Fibroblast of lung (primary cell): Measurements from ENCODE around the gene ANKH. TPM values are rescaled to one million over a fixed set of nuclear protein-coding genes. Genes with fewer than 3 reads are reported as not detected.

Experiments
- DNase-seq, 2 donors: peaks; one replicate each; pipeline versions ENCODE4 v3.0.0 to v3.0.0-alpha.2; 2010; ENCODE audit warnings: low read depth in 2 of 2
- H2AFZ ChIP-seq: 2 replicates; pipeline ENCODE4 v1.5.1; 2012; ENCODE audit warnings: low read length, control low read depth, inconsistent platforms
- H3K27ac ChIP-seq: 2 replicates; pipeline ENCODE4 v1.5.1; 2011; ENCODE audit warnings: low read length, control low read depth; ENCODE audit not compliant: insufficient read depth
- H3K27me3 ChIP-seq: 2 replicates; pipeline ENCODE4 v1.5.1; 2011; ENCODE audit warnings: mild to moderate bottlenecking, low read length; ENCODE audit not compliant: control insufficient read depth, insufficient read depth
- H3K36me3 ChIP-seq: 2 replicates; pipeline ENCODE4 v1.5.1; 2011; ENCODE audit warnings: low read length; ENCODE audit not compliant: control insufficient read depth, insufficient read depth
- H3K4me1 ChIP-seq: 2 replicates; pipeline ENCODE4 v1.5.1; 2011; ENCODE audit warnings: low read length; ENCODE audit not compliant: control insufficient read depth, insufficient read depth; ENCODE audit errors: extremely low read depth
- H3K4me2 ChIP-seq: 2 replicates; pipeline ENCODE4 v1.5.1; 2011; ENCODE audit warnings: low read length, control low read depth; ENCODE audit not compliant: insufficient read depth; ENCODE audit errors: extremely low read depth
- H3K4me3 ChIP-seq, 4 experiments: fragments of 200-600 bp in 1 of 4; sonication (generic) in 1 of 4; replicated peaks in 1 of 4; 2 replicates each; pipeline ENCODE4 v1.5.1; 2011 to 2016; ENCODE audit warnings: low read length in 4 of 4, low read depth in 3 of 4, mild to moderate bottlenecking in 3 of 4, control low read depth in 2 of 4, inconsistent platforms in 1 of 4, mixed read lengths in 1 of 4; ENCODE audit not compliant: insufficient read depth in 1 of 4; ENCODE audit errors: control extremely low read depth in 1 of 4
- H3K79me2 ChIP-seq: 2 replicates; pipeline ENCODE4 v1.5.1; 2012; ENCODE audit warnings: mild to moderate bottlenecking, low read length, inconsistent platforms; ENCODE audit not compliant: control insufficient read depth, insufficient read depth
- H3K9ac ChIP-seq: 2 replicates; pipeline ENCODE4 v1.5.1; 2011; ENCODE audit warnings: mild to moderate bottlenecking, low read length, control low read depth; ENCODE audit not compliant: insufficient read depth
- H3K9me3 ChIP-seq: 2 replicates; pipeline ENCODE4 v1.5.1; 2012; ENCODE audit warnings: low read depth, low read length; ENCODE audit not compliant: control insufficient read depth, insufficient read depth
- H4K20me1 ChIP-seq: 2 replicates; pipeline ENCODE4 v1.5.1; 2011; ENCODE audit warnings: low read length; ENCODE audit not compliant: control insufficient read depth, insufficient read depth; ENCODE audit errors: extremely low read depth
- EZH2 ChIP-seq: IDR thresholded peaks from 2 replicates; pipeline ENCODE4 v1.5.1; 2012; ENCODE audit warnings: low read length, control low read depth, mild to moderate bottlenecking; ENCODE audit errors: missing control alignments
- polyA plus RNA-seq, 2 donors: library from polyadenylated mRNA; depleted of rRNA in 1 of 2; stranded (reverse) in 1 of 2; unstranded in 1 of 2; fragments of >200 nt; gene quantifications; 2 replicates each; pipeline ENCODE4 v1.2.1, GENCODE V29; 2011 to 2012; ENCODE audit warnings: missing spikeins in 1 of 2
- total RNA-seq: library from RNA; depleted of rRNA; stranded (reverse); fragments of >200 nt; gene quantifications from 2 replicates; pipeline ENCODE4 v1.2.1, GENCODE V29; 2014
- TF ChIP-seq, protein P1 (sequence below), 2 donors: IDR thresholded peaks in 1 of 2; conservative IDR thresholded peaks in 1 of 2; 1 replicate in 1 of 2; 2 replicates in 1 of 2; pipeline ENCODE4 v1.5.1; 2011 to 2012; ENCODE audit warnings: low read length in 2 of 2, control low read depth in 1 of 2, inconsistent platforms in 1 of 2, low read depth in 1 of 2, mild to moderate bottlenecking in 1 of 2

The ANKH gene
- total and polyA plus RNA-seq, 2 donors (not counting 1 experiment from before 2014, with no cell fraction given) = 5.8 to 10.9 TPM

DNA sequence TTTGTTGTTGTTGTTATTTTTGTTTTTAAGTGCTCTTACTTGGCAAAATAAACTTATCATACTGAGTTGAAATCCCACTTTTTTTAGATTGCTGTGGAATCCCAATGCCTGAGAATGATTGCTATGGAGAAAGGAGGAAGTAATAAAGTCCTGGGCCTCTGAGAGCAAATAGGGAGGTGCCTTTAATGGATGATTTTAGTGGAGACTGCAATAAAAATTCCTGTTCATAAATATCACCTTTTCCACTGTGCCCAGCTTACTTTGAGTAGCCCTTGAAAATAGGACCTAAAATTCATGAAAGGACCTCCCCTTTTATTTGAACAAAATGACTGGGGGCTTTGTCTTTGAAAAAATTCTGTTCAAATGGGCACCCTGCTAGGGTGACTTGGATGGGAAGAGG is 21.8 kb upstream of the ANKH start:
- H3K4me2 ChIP-seq = no peak overlapping the region

DNA sequence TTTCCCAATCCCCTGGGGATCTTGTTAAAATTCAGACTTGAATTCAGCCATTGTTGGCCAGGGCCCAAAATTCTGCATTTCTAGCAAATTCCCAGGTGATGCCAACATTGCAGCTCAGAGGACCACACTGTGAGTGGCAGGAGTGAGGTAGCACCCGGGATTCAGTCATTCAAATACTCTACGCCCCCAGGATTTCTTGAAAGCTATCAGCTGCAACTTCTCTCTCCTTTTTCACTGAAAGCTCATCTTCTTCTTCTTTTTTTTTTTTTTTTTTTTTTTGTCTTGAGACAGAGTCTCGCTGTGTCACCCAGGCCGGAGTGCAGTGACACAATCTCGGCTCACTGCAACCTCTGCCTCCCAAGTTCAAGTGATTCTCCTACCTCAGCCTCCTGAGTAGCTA is 19.3 kb upstream of the ANKH start:
- Histone ChIP-seq H3K4me3 (no peak overlapping the region), H3K36me3 (no peaks in the 10 kb centered on the region), H3K9me3 (no peaks in the 10 kb centered on the region), H3K27me3 (peaks cover 12% of the 10 kb centered on the region), H2AFZ (no peak overlapping the region), H3K9ac (no peak overlapping the region), H4K20me1 (no peaks in the 10 kb centered on the region), H3K79me2 (no peaks in the 10 kb centered on the region), H3K4me1 (no peaks in the 10 kb centered on the region), H3K27ac (no peak overlapping the region), H3K4me2 (no peak overlapping the region)
- no peak for DNase-seq
- TF ChIP-seq EZH2 = no peak
- TF ChIP-seq, protein P1, sequence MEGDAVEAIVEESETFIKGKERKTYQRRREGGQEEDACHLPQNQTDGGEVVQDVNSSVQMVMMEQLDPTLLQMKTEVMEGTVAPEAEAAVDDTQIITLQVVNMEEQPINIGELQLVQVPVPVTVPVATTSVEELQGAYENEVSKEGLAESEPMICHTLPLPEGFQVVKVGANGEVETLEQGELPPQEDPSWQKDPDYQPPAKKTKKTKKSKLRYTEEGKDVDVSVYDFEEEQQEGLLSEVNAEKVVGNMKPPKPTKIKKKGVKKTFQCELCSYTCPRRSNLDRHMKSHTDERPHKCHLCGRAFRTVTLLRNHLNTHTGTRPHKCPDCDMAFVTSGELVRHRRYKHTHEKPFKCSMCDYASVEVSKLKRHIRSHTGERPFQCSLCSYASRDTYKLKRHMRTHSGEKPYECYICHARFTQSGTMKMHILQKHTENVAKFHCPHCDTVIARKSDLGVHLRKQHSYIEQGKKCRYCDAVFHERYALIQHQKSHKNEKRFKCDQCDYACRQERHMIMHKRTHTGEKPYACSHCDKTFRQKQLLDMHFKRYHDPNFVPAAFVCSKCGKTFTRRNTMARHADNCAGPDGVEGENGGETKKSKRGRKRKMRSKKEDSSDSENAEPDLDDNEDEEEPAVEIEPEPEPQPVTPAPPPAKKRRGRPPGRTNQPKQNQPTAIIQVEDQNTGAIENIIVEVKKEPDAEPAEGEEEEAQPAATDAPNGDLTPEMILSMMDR (conservative IDR thresholded peaks at IDR 0.05 in 1 of 2, IDR thresholded peaks at IDR 0.05 in 1 of 2; ENCODE audit: low read depth in 1 of 2, low read length in 2 of 2) = no peak

More for the DNA sequence above, 21.8 kb upstream of the ANKH start:
- Histone ChIP-seq H3K4me3 (no peak overlapping the region), H3K79me2 (no peaks in the 10 kb centered on the region), H4K20me1 (no peaks in the 10 kb centered on the region), H3K9ac (no peak overlapping the region), H2AFZ (no peak overlapping the region), H3K36me3 (no peaks in the 10 kb centered on the region), H3K27me3 (peaks cover 12% of the 10 kb centered on the region), H3K27ac (no peak overlapping the region), H3K9me3 (no peaks in the 10 kb centered on the region), H3K4me1 (no peaks in the 10 kb centered on the region)
- no peak for TF ChIP-seq EZH2
- TF ChIP-seq, protein P1 (conservative IDR thresholded peaks at IDR 0.05 in 1 of 2, IDR thresholded peaks at IDR 0.05 in 1 of 2; ENCODE audit: low read depth in 1 of 2, low read length in 2 of 2) = no peak
- no peak for DNase-seq

DNA sequence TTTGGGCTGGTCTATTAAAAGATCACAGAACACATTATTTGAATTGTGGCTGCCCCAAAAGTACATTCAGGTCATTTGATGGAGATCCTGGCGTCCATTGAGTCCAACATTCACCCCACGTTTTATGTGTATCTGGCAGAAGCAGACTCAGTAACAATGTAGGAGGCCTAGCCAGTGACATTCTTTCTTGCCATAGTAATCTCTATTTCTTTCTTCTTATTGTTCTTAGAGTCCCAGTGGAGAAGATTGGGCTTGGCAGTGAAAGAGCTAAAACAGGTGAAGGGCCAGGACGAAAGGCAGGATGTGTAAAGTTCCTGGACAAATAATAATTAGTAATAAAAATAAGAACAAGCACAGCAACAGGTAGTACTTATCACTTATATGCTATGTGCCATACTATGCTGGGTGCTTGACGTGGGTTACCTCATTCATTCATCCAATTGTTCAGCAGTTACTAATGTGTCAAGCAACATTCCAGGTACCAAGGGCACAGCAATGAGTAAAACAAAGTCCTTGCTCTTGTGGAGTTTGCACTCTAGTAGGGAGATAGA is 12.6 kb upstream of the ANKH start:
- no peaks in the 10 kb centered on the region for H4K20me1 ChIP-seq
- no peaks in the 10 kb centered on the region for H3K27me3 ChIP-seq
- no peaks in the 10 kb centered on the region for H3K79me2 ChIP-seq
- no peak for DNase-seq
- no peaks in the 10 kb centered on the region for H3K9me3 ChIP-seq
- no peaks in the 10 kb centered on the region for H3K36me3 ChIP-seq
- H3K4me2 ChIP-seq = no peak overlapping the region
- H3K4me1 ChIP-seq = no peaks in the 10 kb centered on the region
- H3K4me3 ChIP-seq = no peak overlapping the region
- no peak overlapping the region for H2AFZ ChIP-seq
- H3K27ac ChIP-seq = no peak overlapping the region
- no peak overlapping the region for H3K9ac ChIP-seq
- TF ChIP-seq EZH2 = no peak
- TF ChIP-seq, protein P1 (conservative IDR thresholded peaks at IDR 0.05 in 1 of 2, IDR thresholded peaks at IDR 0.05 in 1 of 2; ENCODE audit: low read depth in 1 of 2, low read length in 2 of 2) = no peak
